Measurements from ENCODE around the gene MSH6. TPM values are rescaled to one million over a fixed set of nuclear protein-coding genes. Genes with fewer than 3 reads are reported as not detected.
A peak's percentile ranks its signal among the peaks of the same experiment; 100 is the strongest.
"Not testable (repeated sequence)": the region's sequence is repeated elsewhere in the genome, so short reads cannot be mapped to it uniquely, and the experiment has no call there.

The MSH6 gene
- total RNA-seq, 1 donor from 2014 or later = 19.3 TPM

GRCh38 chr2:47833516-47833968 is 50.6 kb downstream of the MSH6 start:
- DNase-seq (ENCODE audit: low spot score) (no peak), ATAC-seq (no peak)

GRCh38 chr2:47838249-47838648 is 55.3 kb downstream of the MSH6 start:
- DNase-seq (ENCODE audit: low spot score) (no peak), ATAC-seq (no peak)

GRCh38 chr2:47838686-47839085 is 55.7 kb downstream of the MSH6 start:
- no peak for DNase-seq (ENCODE audit: low spot score)
- ATAC-seq = no peak

GRCh38 chr2:47842846-47843245 is 59.9 kb downstream of the MSH6 start:
- ATAC-seq = no peak
- DNase-seq (ENCODE audit: low spot score) = no peak

- ATAC-seq (no peak), DNase-seq (ENCODE audit: low spot score) (no peak)
Measured at GRCh38 chr2:47843407-47843806, 60.5 kb downstream of the MSH6 start.

GRCh38 chr2:47844162-47844561 is 61.2 kb downstream of the MSH6 start:
- ATAC-seq = no peak
- DNase-seq (ENCODE audit: low spot score) = no peak

- no peak for DNase-seq (ENCODE audit: low spot score)
- peak; percentile 73 for ATAC-seq
Measured at GRCh38 chr2:47849368-47849767, 66.4 kb downstream of the MSH6 start.

GRCh38 chr2:47850198-47850597 is 67.3 kb downstream of the MSH6 start:
- ATAC-seq = no peak
- DNase-seq (ENCODE audit: low spot score) = no peak

- ATAC-seq; DNase-seq (ENCODE audit: low spot score): not testable (repeated sequence)
Measured at GRCh38 chr2:47853067-47853777, 70.3 kb downstream of the MSH6 start.

Other genes starting within 250 kb of the MSH6 start
- not detected for gene KCNK12, start 212.2 kb upstream of the MSH6 start, total RNA-seq
- 21.0 TPM for gene FBXO11, start 123.4 kb downstream of the MSH6 start, total RNA-seq

Data from left lobe of liver (tissue), 2 donors.